HG03354 (cell line): Measurements from ENCODE around the gene RTP4.
A peak's percentile ranks its signal among the peaks of the same experiment; 100 is the strongest.

Source experiments
- ATAC-seq: cut with Tn5 transposase; IDR thresholded peaks from one replicate; pipeline ENCODE4 v1.9.1; 2021; ENCODE audit warnings: mild to moderate bottlenecking; ENCODE audit not compliant: unreplicated experiment, poor library complexity, severe bottlenecking

The RTP4 gene

GRCh38 chr3:187368251-187369088, at the start of gene RTP4:
TSS of gene RTP4 (plus strand) at chr3:187368385. CDS start at chr3:187368442, 57 bp downstream.
- peak; percentile 95 for ATAC-seq

- peak; percentile 47 for ATAC-seq
Observed at GRCh38 chr3:187318819-187319616, 49.2 kb upstream of the RTP4 start.

DNA sequence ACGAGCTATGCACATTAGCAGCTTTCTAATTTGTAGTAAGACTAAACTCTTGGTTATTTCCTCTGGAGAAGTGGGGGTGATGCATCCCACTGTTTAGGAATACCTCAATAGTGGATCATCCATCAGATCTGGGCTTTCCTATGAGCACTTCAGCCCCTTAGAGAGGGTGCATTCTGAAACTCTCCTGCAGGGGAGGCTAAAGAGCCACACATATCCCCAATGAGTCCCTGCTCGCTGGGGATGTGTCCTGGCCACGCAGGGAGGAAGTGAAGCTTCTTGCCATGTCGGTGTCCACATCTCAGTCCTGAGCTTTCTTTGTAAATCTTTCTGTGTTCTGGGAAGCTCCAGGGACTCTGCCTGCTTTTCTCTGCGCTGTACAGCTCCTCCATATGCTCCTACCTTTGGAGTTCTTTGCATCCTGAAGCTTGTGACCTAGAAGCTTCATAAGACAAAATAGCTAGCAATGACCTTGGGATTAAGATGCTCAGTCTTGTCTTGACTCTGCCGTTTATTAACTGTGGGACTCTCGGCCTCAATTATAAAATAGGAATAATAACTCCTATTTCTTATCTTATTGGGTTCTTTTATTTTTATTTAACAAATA, 48.4 kb upstream of the RTP4 start:
- ATAC-seq, result peak; percentile 77

GRCh38 chr3:187321766-187322165, 46.4 kb upstream of the RTP4 start:
- ATAC-seq, result no peak

- no peak for ATAC-seq
Observed at GRCh38 chr3:187322291-187322690, 45.9 kb upstream of the RTP4 start.

- ATAC-seq, result no peak
Observed at GRCh38 chr3:187323091-187323490, 45.1 kb upstream of the RTP4 start.

DNA sequence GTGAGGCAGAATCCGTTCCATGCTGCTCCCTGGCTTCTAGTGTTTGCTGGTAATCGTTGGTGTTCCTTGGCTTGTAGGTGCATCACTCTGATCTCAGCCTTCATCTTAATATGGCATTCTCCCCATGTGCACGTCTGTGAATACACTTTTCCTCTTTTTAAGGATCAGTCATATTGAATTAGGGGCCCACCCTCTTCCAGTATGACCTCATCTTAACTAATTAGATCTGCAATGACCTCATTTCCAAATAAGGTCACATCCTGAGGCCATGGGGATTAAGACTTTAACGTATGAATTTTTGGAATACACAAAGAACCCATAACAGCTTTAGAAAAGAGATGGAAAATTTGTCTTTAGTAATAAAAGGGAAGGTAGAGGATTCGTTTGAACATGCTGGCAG, 42.6 kb upstream of the RTP4 start:
- no peak for ATAC-seq

DNA sequence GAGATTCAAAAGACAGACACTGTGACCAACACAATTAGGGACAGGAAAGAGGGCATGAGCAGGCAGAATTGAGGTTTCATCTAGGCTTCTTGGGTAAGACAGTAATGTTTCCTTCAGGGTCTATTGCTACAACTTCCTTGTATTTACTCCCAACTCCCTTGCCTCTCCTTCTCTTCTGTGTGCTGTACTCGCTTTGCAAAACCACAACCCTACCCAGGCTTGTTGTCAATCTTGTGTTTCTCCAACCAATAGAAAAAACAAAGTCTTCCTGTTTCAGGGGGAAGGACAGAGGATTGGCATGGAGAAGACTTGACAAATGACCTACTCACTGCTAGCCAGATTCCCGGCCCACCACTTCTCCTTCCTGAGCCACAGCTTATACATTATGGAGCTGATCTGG, 40.3 kb upstream of the RTP4 start:
- ATAC-seq, result no peak

DNA sequence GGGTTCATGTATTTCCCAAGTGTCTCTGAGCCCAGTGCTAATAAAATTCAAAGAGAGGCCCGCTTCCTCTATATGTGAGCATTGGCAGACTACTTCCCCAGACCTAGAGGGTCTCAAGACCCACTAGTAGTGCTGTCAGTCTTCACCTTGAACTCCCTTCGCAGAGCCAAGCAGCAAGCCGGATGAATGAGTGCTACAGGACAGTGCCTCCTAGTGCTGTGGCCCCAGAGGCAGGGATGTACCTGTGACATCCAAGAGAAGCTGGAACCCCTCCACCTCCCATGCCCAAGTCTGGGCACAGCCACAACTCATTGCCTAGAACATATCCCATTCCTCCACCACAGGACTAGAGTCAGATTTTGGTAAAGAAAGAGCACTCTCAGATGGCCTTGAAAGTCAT, 39.5 kb upstream of the RTP4 start:
- no peak for ATAC-seq

DNA sequence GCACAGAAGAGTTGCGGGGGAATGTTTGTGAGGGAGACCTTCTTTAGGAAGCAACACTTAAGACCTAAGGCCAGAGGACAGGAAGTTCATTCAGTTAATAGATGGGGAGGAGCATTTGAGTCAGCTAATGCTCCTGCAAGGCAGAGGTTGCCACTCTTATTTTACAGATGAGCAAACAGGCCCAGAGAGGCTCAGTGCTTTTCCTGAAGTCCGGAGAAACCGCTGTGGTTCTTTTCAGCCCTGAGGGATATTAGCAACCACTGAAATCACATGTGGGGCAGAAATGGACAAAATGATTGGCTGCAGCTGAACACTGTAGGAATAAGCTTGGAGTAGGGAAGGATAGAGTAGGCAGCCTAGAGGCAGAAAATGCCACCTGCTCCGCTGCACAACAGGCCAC, 33.3 kb upstream of the RTP4 start:
- ATAC-seq, result no peak

DNA sequence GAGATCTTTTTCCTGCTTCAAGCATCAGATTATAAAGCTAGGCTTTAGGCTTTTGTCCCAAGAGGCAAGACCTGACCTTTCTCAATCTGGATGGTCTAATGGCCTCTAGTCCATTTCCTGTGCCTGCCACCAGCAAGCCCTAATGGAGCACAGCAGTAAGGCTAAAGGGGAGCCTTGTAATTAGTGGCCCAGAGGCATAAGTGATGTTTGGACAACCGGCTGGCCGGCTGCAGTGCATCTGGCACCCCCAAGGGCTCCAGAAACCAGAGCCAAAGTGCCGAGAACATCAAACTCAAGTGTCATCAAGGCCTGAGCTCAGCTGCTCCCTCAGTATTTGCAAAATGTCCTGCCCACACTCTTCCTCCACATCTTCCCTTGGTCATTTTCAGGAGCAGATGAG, 31.9 kb upstream of the RTP4 start:
- no peak for ATAC-seq

- ATAC-seq, result no peak
Observed at GRCh38 chr3:187340578-187340977, 27.6 kb upstream of the RTP4 start.

- no peak for ATAC-seq
Observed at GRCh38 chr3:187342255-187342654, 25.9 kb upstream of the RTP4 start.

DNA sequence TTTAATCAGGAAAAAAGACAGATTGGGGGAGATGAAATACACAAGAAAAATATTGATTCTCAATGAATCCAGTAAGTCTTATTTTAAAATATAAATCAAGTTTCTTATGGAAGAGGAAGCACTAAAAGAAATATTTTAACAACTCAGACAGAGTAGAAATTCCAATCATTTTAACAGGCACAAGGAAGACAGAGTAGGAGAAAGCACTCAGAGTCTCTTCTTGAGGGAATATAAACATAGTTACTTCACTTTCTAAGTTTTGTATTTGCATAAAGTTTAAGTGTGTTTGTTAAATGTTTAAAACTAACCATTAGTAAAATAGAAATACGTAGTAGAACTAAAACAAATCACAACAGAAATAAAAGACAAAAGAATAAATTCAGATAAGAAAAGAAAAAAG, 24.5 kb upstream of the RTP4 start:
- no peak for ATAC-seq

GRCh38 chr3:187352581-187353575, 15.3 kb upstream of the RTP4 start:
- ATAC-seq, result no peak

GRCh38 chr3:187358068-187358467, 10.1 kb upstream of the RTP4 start:
- ATAC-seq, result no peak

DNA sequence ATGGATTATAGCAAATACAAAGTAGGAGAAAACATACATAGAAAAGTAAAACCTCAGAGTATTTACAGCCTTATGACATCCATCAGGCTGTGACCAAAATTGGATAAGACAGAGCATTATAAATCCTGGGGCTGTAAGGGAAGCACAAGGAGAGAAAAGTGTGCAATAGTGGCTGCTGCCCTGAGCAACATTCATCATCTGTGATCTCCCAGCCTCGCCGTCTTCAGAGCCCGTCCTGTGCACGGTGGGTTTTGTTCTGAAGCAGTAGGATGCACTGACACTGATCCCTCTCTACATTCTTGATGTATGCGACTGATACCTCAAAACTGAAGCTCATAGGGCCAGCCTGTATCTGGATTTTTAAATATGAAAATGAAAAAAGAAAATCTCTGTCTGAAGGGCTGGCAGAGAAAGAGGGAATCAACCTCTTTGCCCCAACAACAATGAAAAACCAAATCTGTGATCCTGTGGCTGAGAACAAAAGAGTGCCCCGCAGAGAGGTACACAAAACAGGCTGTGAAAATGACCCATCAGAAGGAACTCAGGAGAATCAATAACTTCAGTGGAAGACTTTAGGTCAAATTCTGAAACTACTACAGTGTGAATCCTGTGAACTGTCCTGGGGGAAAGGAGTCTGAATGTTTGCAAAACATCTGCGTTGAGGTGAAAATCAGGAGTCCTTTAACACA, 8.2 kb upstream of the RTP4 start:
- no peak for ATAC-seq

DNA sequence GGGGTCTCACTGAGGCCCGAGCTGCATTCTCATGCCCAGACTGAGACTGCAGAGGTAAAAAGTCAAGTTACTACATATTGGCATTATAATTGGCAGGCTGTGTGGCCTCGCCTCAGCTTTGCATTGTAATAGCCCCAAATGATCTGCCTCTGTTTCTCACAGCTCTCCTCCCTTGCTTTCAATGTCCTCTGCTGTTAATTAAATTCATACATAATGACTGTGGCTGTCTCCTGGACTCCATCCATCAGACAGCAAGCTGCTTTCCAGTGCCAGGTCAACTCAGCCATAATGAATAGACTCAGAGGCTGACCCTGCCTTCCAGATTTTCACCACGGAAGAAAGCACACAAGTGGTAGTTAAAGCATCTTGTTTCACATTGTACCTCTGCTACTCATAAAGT, 7.6 kb upstream of the RTP4 start:
- no peak for ATAC-seq

- no peak for ATAC-seq
Observed at GRCh38 chr3:187361835-187362234, 6.3 kb upstream of the RTP4 start.
